GM18951 (cell line): ENCODE results near the gene CDCA5.
A peak's percentile ranks its signal among the peaks of the same experiment; 100 is the strongest.
"Not testable (repeated sequence)": the region's sequence is repeated elsewhere in the genome, so short reads cannot be mapped to it uniquely, and the experiment has no call there.

ENCODE experiments used
- POLR2A ChIP-seq: IDR thresholded peaks from 4 replicates; pipeline ENCODE4 v1.6.1; 2011; ENCODE audit warnings: mild to moderate bottlenecking; ENCODE audit not compliant: insufficient read length, insufficient read depth; ENCODE audit errors: extremely low read depth
- in situ Hi-C: fragments of 300-500 bp; cut with MboI; formaldehyde crosslinking; loops from one replicate; pipeline ENCODE4 v1.12.0; 2022; ENCODE audit warnings: low sequenced_read_pairs, mixed read lengths, inconsistent platforms; ENCODE audit not compliant: unreplicated experiment

CDCA5 gene

DNA sequence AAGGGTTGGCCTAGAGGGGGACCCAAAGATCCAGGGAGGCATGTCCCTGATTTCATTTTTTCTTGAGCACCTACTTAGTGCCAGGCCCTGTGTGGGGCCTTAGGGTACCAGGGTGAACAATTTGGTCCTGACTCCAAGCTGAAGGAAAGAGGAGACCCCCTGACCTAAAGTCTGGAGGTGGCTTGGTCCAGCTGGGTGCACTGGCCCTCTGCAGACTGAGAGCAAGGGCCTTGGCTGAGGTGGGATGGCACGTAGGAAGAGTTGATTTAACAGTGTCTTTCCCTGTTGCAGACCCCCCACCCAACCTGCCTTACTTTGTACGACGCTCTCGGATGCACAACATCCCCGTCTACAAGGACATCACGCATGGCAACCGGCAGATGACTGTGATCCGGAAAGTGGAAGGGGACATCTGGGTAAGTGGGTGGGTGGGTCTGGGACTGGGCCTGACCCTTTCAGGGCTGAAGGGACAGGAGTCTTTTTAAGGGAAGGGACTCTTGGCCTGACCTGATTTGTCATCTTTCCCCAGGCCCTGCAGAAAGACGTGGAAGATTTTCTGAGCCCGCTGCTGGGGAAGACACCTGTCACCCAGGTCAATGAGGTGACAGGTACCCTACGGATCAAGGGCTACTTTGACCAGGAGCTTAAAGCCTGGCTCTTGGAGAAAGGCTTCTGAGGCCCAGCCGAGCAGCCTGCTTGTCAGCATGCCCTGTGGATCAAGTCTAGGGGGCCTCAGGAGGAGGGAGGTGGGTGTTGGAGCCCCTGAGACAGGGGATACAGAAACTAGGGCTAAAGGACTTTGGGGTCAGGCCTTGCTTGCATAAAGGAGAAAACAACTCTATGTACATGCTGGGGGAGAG lies 41.6 kb upstream of the CDCA5 start:
- in situ Hi-C loops: no loop called here
- TF ChIP-seq POLR2A: no peak

DNA sequence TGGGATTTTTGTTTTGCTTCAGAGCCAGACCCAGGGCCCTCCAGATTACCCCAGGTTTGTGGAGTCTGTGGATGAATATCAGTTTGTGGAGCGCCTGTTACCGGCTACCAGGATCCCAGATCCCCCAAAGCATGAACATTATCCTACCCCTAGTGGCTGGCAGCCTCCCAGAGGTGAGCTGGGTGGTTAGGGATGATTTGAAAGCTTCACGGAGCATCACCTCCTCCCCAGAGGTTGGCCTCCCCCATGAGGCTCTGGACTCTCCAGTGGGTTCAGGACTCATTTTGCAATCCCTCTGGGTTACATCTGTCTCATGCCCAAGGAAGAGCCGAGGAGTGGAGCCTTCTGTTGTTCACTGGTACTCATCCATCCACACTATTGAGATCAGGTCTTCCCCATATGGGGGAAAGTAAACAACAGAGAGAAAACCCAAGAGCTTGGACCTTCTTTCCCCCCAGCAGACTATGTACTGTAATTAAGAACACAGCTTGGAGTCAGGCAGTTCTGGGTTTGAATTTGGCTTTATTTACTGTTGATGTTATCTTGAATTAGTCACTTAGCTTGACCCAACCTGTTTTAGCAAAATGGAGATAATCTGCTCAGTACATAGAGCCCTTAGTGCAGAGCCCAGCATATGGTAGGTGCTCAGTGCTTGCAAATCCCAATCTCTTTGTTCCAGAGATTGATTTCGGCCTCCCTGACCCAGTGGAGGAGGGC lies 40.8 kb upstream of the CDCA5 start:
- in situ Hi-C loops: no loop called here
- TF ChIP-seq POLR2A: no peak

DNA sequence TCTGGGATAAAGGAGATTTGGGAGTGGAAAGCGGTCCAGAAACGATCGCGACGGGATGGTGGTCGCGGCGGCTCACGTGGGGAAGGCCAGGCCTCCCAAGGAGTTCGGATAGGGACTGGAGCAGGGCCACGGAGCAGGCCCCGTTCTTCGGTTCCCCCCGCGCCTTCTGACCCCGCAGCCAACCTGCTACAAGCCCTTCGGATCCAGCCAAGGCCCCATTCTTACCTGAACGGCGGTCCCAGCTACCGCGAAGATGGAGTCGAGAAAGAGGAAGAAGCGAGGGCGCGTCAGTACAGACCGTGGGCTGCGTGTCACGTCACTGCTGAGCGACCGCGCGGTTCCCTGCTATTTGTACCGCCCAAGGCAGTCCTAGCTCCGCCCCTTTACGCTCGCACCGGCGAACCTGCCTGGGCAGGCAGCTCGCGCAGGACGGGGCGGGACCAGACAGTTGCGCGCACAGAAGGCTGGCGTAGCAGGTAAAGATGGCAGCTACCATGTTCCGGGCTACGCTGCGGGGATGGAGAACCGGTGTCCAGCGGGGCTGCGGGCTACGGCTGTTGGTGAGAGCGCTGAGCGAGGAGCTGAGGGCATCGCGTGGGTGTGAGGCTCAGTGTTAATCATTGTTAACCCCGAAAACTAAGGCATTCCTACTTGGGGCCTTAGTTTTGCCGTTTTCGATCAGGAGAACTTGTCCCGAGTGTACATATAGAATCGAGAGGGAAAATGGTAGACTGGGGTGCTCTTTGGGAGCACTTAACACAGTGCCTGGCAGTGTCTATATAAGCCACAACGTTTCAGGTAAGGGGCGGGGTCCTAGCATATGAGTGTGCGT lies 38.2 kb upstream of the CDCA5 start, which contains the start of the genes FAU and MRPL49:
Gene FAU, minus strand, starts transcription at position 270 of the 832 bp plus-strand sequence. CDS start 321 bp downstream, outside the sequence.
Gene MRPL49, plus strand, starts transcription at position 457 of the 832 bp plus-strand sequence. Its CDS starts 26 bp downstream, at position 483.
- in situ Hi-C loops: no loop called here
- peak; percentile 95 for TF ChIP-seq POLR2A

DNA sequence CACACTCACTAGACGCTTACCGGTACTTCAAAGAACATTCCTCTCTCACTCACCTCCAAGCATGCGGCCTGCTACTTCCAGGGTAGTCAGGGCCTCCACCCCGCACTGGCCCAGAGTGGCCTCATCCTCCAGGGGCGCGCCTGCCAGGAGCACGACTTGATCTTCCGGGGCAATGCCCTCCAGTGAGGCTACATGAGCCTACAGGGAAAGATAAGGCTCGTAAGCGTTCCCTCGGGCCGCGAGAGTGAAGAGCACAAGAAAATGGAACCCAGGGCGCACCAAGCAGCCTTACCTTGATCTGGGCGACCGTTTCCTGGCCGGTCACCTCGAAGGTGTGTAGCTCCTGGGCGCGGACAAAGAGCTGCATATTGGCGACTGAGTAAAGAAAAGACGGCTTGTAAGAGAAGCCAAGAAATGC lies 37.6 kb upstream of the CDCA5 start:
- no peak for TF ChIP-seq POLR2A
- in situ Hi-C loops: no loop called here

DNA sequence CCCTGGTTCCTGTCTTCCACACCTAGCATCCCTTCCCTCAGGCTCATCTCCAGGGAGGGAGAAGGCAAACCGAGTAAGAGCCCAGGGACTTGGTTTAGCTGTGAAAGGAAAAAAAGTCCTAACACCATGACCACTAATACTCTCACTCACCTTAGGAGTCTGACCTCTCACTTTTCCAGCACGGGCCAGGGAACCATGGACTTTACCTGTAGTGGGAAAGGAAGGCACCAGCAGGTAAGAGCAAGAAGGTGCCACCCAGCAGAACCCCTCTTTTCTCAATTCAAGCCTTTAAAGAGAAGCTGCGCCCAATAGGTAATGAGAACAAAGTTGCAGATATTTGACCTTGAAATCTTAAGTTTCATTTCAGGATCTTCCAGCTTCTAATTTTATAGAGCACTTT lies 37.0 kb upstream of the CDCA5 start:
- TF ChIP-seq POLR2A: no peak
- in situ Hi-C loops: no loop called here

DNA sequence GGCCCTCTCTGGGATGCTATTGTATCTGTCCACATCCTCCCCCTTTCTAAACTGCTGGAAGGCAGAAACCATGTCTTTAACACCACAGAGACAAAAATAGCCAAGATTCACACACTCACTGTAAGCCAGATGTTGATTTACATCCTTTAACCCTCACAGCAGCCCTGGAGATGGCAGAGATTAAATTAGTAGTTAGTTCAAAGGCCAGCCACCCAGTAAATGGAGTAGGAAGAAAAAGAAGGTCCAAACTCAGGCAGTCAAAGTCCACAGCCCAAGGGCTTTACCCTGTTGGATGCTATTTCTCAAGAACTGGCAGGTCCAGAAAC lies 35.8 kb upstream of the CDCA5 start:
- in situ Hi-C loops: no loop called here
- TF ChIP-seq POLR2A: no peak

DNA sequence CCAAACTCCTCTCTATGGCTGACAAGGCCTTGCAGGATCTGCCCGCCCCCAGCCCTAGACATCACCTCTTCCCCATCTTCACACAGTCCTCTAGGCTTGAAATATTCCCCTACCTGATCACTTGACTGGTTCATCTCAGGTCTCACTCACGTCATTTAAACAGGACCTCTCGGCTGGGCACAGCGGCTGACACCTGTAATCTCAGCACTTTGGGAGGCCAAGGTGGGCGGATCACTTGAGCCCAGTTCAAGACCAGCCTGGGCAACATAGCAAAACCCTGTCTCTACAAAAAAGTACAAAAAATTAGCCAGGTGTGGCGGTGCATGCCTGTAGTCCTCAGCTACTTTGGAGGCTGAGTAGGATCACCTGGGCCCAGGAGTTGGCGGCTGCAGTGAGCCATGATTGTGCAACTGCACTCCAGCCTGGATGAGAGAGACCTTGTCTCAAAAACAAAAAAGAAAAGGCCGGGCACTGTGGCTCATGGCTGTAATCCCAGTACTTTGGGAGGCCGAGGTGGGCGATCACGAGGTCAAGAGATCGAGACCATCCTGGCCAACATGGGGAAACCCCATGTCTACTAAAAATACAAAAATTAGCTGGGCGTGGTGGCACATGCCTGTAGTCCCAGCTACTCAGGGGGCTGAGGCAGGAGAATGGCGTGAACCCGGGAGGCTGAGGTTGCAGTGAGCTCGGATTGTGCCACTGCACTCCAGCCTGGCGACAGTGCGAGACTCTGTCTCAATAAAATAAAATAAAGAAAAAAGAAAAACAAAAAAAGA lies 35.2 kb upstream of the CDCA5 start:
- in situ Hi-C loops: not testable (repeated sequence)

DNA sequence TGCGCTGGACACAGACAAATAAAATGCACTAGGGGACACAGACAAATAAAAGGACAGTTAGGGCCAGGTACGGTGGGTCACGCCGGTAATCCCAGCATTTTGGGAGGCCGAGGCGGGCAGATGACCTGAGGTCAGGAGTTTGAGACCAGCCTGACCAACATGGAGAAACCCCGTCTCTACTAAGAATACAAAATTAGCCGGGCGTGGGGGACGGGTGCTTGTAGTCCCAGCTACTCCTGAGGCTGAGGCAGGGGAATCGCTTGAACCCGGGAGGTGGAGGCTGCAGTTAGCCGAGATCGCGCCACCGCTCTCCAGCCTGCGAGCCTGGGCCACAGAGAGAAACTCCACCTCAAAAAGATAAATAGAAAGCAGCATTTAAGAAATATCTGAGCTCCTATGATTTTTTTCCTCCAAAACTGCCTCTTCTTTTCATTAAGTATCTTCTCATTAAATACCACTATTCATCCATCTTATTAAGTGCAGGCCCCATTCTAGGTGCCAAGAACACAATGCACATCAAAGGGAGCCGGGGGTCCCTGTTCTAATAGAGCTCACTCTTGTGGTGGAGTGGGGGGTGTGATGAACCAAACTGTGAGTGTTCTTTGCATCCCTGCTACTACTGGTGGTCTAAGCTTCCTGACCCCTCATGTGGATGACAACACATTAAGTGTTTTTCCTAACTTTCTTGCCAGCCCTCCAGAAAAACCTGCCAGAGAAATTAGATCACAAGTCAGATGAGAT lies 34.4 kb upstream of the CDCA5 start:
- no peak for TF ChIP-seq POLR2A
- in situ Hi-C loops: no loop called here

DNA sequence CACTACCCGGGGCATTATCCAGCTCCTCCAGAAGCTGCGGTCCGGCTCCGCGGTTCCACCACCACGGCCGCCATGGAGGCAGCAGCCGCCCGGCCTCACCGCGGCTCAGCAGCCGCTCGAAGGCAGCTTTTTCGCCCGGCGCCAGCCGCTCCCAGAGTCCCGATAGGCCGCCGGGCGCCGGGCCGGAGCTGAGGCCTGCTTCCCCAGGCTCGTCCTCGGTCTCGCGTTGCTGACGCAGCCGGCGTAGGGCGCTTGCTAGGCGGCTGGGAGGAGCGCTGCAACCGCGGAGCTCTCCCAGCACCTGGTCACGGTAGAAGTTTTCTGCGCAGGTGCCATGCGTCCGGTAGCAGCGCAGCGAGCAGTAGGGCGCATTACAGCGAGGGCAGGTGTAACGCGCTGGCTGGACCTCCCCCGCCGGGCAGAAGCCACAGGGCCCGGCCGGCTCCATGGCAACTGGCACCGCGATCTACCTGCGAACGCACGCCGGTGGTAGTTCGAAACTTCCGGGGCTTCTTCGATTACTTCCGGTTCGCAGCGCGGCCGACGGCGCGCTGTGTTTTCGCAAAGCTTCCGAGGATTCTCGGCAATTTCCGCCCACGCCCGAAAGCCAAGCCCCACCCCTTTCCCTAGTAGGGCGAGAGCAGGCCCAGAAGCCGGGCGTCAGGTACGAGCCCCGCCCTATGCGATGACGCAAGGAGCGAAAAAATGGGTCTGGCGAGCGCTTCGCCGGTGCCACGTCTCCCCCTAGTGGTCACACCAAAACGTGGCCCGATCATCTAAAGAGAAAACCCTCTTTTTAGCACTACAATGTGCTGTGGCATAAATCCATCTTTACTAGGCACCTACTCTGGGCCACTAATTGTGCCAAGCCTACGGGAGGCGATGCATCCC lies 33.6 kb upstream of the CDCA5 start, which contains the start of gene ZNHIT2:
Gene ZNHIT2, minus strand, starts transcription at position 496 of the 891 bp plus-strand sequence. Its CDS starts 48 bp downstream, at position 448.
- in situ Hi-C loops: no loop called here

DNA sequence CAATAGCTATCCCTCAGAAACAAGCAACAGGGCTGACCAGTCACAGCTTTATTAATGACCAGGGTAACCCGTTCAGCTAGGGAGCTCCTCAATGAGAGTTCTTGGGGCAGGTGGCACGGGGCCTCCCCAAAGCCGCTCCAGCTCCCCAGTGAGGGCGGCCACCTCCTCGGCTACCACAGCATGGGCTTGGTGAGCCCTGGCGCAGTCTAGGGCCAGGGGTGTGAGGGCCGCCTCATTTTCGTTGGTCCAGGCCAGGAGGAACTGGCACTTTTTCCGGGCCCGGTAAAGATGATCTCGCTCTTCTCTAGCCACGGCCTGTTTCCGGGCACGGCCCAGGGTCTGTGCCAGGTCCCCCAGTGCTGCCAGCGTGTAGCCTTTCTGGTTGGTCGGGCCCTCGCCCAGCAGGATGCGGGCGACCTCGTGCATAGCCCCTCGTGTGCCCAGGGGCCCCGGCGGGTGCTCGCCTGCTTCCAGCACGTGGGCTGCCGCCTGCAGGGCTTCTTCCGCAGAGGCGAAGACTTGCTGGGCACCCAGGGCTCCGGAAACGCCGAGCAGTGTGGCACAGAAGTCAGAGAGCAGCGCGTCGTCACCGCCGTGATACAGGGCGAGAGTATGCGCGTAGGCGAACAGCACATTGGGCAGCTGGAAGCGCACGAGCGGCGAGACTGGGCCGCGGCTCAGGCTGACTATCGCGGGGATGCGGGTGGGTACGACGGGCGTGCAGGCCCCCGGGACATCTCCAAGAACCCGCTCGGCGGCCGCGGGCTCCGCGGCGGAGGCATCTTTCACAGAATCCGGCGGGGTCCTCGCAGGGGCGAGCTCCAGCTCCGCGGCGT lies 32.7 kb upstream of the CDCA5 start:
- in situ Hi-C loops: no loop called here
- TF ChIP-seq POLR2A: no peak

More for the DNA sequence above, 33.6 kb upstream of the CDCA5 start, which contains the start of gene ZNHIT2:
- TF ChIP-seq POLR2A: peak; percentile 73
